RCC 7860 (cell line): Measurements from ENCODE around the gene AKR1E2.

ENCODE experiments used
- DNase-seq: peaks from one replicate; pipeline ENCODE4 v3.0.0-alpha.2; 2015; ENCODE audit warnings: low spot score
- FAIRE-seq: peaks from 2 replicates; lab custom pipeline; 2012; peaks lifted over from hg19 to GRCh38; lab: Jason Lieb, UNC

AKR1E2 gene

DNA sequence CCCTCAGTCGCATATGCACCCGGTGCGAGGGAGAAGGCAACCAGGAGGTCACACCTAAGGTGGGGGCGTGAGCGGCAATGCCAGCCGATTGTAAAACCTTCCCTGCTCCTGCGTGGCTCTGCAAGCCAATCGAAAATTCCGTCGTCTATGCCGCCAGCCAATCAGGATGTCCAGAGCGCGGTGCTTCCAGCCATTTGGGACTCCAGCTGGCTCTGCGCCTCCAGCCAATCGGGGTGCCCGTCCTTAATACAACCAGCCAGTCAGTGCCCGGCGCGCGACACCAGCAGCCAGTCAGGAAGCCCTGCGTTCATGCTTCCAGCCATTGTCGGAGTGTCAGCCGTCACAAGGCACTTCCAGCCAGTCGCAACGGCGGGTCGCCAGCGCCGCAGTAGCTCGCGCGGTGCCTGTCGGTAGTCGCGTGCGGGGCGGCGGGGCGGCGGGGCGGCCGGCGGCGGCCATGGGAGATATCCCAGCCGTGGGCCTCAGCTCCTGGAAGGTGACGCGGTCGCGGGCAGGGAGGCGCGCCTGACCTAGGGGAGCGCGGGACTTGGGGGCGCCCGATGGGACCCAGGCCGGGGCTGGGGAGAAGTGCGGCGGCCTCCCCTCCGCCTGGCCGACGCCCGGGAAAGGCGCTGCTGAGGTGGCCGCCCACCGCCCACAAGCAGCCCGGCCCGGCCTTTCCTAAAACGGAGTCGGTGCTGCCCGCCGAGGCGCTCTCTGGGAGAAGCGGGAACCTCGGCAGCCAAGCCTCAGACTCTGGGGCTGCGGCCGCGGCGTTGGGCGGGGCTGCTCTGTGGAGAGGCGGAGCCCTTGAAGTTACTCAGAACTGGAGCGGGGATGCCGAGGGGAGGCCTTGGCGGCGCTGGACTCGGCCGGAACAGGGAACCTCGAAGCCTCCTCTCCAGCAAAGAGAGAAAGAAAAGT, at the start of gene AKR1E2:
Gene AKR1E2, plus strand, starts transcription at position 340 of the 924 bp plus-strand sequence. Its CDS starts 118 bp downstream, at position 458.
- DNase-seq (no peak), FAIRE-seq (no peak)

DNA sequence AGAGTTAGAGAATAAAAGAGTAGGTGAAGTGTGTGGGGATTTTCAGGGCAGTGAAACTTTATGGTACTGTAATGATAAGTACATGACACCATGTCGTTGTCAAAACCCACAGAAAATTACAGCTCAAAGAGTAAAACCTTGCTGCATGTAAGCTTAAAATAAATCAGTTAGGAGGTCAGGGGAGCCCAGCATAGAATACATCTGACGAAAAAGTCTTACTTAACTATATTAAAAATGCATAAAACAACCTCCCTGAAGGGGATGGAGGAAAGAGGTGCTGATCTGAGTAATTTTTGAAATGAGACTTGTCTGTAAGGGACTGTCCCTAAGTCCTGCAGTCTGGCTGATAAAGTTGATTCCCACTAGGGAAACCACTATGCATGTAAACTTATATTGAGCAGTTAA, 49.8 kb upstream of the AKR1E2 start:
- no peak for DNase-seq
- no peak for FAIRE-seq

DNA sequence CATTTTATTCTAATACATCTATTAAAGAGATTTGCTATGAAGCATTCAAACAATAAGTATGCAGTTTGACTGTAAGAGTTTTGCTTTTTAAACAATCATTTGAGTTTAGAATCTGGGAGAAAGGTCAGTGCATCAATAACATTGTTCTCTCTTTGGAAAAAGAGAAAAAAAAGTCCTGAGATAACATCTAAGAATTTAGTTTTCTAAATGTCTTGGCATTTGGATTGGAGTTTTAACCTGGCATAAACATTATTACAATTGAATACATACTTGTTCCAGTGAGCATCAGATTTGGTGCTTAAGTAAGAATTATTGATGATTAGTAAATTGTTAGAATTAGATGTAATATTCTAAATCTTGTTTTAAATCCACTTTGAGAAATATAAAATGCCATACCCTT, 47.2 kb upstream of the AKR1E2 start:
- DNase-seq, result no peak
- FAIRE-seq, result no peak

DNA sequence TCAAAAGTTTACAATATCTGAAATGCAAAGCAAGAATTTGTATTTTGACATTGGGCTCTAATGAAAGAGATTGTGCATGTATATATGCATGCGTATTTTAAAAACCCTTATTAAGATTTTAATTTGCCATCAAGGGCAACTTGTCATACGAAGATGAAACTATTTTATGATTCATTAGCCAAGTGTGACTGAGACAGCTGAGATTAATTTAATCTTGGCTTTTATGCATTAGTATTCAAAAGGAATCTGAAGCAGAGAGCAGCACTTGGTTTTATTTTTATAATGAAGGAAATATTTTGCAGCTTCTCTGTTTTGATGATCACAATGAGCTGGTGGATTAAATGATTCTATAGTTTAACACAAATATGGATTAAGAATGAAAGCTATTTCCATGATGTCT, 45.9 kb upstream of the AKR1E2 start:
- FAIRE-seq, result no peak
- no peak for DNase-seq

DNA sequence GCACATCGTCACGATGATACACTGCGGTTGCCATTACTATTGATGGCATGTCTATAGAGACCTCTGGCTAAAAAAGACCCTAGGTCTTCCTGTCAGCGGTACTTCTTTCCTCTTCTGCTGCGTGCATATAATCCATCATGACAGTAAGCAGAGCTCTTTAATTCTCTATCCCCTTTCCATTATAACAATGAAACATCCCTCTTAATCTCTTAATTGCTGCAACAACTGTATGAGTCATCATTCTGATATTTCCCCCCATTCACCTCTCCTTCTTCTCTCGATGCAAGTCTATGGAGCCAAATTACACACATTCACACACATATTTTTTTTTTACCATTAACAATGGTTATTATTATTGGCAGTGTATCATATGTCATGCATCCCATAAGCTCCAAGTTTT, 45.2 kb upstream of the AKR1E2 start:
- no peak for DNase-seq
- FAIRE-seq, result peak; percentile 31

DNA sequence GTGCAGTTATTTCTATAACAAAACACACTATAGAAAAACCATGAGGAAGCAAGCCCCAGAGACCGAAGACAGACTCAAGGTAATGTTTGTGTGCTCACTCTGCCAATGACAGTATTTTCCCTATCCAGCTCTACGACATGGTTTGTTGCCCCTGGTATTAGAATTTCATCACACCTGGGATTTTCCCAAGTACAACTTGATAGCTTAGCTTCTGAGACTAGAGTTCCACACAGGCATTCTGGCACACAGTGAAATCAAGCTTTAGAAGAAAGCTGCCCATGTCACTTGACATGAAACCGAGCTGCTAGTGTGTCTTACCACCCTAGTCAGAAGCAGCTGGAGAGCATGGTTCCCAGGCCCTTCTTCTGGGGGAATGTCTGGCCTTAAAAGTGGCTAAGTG, 44.1 kb upstream of the AKR1E2 start:
- peak; percentile 75 for FAIRE-seq
- DNase-seq, result peak; percentile 83

DNA sequence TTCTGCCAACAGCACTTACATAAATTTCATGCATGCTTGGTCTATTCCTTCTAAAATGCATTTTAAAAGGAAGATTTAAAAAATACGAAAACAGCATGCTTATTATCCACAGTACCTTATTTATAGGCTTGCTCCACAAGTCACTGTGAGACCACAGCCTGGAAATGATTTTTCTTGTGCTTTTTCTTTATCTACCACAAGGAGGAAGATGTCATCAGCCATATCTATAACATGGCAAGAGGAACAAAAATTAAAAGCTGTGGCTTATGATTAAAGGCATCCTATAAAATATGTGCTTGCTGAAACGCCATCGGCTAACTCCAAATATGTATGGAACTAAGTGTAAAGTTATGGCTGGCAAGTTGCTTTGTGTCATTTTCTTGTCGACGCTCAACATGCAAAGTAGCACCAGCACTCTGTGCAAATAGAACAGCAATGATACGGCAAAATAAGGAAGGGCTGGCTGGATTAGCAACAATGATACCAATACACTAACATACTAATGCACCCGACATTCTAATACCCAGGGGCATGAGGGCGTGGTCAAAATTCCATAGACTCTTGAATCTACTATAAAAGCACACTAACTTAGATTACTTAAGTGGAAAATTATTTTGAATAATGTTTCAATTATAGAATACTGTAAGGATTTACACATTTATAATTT, 41.2 kb upstream of the AKR1E2 start:
- FAIRE-seq (no peak), DNase-seq (no peak)

DNA sequence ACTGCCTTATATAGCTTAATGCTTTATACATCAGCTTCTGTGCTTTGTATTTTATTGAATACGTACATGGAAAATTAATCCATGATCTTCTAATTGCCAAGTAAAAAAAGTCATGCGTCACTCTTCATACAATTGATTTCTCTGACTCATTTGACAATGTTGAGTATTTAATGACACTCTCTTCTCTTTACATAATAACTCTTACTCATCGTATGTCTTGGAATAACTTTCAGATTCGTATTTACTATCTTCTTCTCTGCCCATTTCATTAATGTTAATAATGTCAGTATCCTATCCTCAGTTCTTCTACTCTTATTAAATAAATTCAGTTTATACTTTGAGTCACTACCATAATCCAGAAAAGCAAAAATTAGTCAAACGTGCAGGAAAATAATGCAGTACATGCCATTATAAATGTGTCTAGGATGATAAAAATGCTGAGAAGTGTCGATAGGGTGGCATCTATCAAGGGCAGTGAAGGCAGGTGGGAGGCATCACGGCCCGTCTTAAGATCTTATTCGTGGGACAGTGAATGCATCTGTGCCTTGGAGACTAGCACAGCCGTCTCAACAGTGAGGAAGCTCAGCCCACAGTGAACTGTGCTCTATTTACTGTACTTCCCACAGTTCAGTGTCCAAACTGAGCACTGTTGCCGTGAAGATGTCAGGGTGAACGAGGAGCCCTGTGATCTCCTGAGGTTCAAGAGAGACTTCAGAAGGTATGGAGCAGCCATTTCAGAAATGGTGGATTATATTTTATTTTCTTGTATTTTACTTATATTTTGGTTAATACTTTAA, 39.8 kb upstream of the AKR1E2 start:
- FAIRE-seq (no peak), DNase-seq (no peak)

DNA sequence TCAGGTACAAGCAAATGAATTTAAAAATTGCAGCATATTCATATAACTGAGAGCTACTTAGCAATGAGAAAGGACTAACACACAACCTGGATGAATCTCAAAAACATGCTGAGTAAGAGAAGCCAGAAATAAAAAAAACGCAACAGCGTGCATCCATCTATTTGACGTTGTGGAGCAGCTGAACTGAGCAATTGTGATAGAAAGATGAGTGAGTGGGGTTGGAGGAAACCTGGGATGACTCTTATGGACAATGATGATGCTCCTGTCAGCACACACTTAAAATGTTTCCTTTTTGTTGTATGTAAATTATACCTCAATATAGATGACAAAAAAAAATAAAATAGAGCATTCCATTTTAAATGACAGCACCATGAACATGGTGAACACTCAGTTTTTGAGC, 36.0 kb upstream of the AKR1E2 start:
- DNase-seq, result no peak
- no peak for FAIRE-seq

DNA sequence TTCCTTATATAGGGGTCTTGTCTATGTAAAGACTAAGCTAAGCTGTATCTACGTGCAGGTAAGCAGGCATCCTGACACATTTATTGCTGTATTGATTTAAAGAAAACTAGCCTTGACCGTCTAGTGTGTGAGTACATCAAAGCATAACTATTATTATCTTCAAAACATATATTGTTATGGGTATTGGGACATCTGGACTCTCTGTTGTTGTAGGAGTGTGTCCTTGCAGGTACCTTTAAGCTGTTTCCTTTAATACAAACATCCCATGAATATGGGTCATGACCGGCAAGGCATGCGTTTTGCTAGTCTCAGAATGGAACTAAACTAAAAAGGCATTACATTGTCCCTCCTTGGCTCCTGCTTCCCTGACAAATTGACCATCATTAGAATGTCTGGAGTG, 35.1 kb upstream of the AKR1E2 start:
- DNase-seq, result no peak
- FAIRE-seq, result no peak

DNA sequence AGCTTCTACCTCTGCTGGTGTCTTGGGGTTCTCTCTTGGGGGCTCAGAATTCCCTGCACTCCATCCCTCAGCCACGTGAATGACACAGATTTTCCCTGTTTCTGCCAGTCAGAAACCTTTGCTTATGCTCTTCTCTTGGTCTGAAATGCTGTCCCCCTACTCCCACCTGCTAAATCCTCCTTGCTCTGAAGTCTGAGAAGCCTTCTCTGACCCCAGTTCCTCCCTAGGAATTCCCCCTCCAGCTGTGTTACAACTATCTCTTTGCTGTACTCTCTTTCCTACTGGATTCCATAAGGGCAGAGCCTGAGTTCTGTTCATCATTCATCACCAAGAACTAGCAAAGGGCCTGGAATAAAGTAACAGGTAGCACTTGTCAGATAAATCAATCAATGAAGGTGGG, 33.6 kb upstream of the AKR1E2 start:
- DNase-seq (no peak), FAIRE-seq (no peak)

DNA sequence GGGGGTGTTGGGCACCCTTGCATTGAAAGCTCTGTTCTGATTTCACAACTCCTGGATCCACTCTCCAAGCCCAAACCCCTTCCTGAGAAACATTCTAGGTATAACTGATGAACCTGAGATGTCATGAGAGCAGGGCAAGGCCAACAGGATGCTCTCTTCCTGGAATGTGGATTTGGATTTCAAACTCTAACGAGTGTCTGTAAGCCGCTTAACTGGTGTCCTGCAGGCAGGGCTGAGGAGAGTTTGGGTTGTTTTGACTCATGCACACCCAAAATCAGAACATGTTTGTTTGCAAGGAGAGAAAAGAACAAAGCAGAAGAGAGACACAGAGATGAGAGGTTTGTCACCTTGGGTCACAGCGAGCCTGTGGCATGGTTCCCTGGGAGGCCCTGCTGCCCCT, 24.6 kb upstream of the AKR1E2 start:
- no peak for FAIRE-seq
- no peak for DNase-seq

DNA sequence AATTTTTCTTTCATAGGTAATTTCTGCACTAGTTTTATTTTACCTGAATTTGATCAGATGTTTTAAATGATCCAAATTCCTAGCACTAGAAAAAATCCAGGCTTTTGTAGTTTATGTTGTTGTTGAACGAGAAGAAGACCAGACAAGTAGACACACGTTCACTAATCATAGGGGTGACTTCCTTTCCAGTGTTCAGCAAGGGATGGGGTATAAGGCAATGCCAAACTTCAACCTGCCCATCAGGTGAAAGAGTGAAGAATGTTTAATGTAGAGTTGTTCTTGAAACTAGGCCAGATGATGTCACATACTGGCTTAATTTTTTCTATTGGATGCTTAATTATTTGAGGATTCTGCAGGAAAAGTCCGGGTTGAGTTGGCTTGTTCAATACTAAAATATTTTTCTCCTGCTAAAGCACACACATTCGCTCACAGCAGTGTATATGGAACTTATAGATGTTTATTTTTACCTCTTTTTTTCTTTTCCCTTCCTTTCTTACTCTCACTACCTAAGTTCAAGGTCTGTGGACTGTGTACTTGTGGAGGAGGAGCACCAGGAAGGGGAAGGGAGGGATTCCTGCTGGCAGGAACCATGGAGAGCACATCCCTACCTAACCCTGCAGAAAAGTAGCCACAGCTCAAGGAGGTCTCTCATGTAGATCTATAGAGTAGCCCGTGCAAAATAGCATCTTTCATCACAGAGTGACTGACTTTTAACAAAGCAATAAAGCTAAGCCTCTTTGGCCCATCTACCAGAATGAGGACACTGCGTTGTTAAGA, 23.1 kb upstream of the AKR1E2 start:
- DNase-seq, result no peak
- no peak for FAIRE-seq

DNA sequence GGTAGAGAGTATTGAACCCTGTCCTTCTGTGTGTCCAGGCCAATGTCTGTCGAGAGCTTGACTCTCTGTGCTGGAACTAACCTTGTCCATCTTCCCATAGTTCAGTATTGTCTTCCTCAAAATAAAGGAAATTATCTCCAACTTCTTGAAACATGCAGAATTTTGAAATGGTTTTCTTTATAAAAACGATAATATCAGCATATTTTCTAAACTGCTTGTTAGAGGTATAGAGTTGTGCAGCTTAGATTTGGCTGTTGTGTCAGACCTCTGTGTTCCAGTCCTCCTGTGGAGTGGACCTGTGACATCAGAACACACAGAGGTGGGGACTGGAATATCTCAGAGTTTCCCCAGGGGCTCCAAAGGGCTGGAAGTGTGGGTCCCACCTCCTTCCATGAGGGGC, 22.2 kb upstream of the AKR1E2 start:
- FAIRE-seq, result no peak
- no peak for DNase-seq

DNA sequence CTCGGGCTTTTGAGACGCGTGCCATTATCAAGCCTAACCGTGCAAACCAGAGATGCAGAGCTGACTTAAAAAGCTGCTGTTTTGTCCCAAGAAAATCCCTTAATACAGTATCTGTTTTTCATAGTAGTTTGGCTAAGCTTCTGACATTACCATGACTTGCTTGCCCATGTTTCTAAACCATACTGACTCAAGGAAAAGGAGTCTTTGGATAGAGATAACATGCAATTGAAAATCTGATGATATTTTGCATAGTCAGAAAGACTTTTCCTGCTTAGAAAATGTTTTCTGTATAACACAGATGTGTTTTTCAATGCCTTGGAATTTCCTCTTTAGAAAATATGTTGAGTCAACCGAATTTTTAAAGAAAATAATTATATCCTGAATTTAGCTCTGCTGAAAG, 21.5 kb upstream of the AKR1E2 start:
- DNase-seq (no peak), FAIRE-seq (no peak)

DNA sequence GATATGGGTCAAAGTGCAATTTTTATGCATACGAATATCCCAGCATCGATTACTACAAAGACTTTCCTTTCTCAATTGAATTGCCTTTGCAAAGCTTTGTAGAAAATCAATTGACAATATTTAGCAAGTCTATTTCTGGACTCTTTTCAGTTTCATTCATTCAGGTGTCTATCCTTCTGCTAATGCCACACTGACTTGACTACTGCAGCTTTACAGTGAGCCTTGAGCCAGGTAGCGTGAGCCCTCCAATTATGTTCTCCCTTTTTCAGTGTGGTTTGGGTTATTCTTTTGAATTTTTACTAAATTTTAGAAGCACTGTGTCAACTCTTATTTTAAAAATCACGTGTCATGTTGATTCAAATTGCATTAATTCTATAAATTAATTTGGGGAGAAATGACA, 19.5 kb upstream of the AKR1E2 start:
- FAIRE-seq, result no peak
- DNase-seq, result no peak

DNA sequence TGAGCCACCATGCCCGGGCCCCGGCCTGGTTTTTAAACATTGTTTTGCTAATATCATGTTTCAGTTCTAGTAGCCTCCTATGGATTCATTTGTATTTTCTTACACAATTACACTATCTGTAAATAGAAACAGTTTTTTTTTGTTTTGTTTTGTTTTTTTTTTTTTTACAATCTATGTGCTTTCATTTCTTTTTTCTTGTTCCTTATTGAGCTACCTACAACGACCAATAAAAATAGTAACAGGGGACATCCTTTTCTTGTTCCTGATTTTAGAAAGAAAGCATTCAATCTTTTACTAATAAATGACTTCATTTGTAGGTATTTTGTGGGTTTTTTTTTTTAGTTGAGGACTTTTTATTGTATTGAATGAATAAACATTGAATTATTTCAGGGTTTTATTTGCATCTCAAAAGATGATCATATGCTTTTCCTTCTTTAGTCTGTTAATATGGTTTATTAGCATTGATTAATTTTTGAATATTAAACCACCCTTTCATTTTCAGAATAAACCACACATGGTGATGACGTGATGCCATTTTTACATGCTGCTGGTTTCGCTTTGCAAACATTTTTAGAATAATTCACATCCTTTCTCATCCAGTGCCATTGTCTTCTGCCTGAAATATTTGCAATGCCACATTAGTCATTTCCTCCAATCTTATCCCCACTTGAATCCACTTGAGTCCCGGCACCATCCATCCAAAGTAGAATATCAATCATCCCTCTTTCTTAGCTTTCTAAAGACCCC, 18.1 kb upstream of the AKR1E2 start:
- FAIRE-seq (peak; percentile 92), DNase-seq (peak; percentile 92)

DNA sequence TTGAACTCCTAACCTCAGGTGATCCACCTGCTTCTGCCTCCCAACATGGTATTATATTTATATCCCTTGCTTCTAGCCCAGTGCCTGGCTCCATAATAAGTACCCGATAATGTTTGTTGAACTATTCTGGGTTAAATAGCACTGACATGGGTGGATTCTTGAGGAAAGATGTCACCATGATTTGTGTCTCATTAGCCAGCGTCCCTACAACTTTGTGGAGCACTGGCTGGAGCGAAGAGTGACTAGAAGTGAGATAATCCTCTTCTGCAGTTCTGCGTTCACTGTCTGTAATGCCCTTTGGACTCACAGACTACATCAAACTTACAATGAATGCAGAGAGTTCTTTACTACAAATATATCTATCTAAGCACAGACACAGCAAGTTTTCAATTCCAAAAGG, 16.9 kb upstream of the AKR1E2 start:
- DNase-seq (peak; percentile 76), FAIRE-seq (no peak)

DNA sequence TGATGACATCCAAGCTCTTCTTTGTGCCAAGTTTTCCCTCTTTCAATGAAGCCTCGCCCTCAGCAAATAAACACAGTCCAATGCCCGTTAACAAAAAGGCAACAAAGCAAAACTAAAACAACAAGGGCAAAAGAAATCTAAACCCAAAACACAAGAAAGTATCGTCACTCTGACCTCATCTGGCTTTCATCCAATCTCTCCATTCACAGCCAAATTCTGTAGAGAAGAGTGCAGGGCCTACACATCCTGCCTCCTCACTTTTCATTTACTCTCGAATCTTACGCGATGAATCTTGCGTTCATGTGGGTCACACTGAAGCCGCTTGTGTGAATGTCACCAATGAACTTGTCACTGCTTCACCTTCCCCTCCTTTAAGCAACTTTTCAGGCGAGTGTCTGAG, 15.9 kb upstream of the AKR1E2 start:
- FAIRE-seq (no peak), DNase-seq (no peak)

DNA sequence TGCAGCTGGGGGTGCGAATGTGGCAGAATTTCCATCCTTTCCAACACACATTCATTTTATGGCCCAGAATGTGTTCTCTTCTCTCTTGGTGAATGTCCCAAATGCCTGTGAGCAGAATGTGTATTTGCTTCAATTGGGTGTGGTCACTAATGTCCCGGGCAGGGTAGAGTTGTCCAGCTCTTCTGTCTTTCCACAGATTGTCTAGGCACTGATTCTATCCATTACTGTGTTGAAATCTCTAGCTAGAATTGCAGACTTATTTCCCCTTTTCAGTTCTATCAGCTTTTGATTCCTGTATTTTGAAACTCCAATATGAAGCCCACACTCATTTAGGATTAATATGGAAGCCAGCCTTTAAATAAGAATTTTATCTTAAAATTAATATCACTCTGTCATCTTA, 14.0 kb upstream of the AKR1E2 start:
- DNase-seq (no peak), FAIRE-seq (no peak)
